ENCODE data around the gene C1orf35. TPM values are rescaled to one million over a fixed set of nuclear protein-coding genes. Genes with fewer than 3 reads are reported as not detected.

C1orf35 gene
- total and polyA plus RNA-seq, 9 of the 15 experiments (the other 6 are each of a cell fraction or from before 2014, with no cell fraction given) = 3.2 to 48.7 (median 12.5) TPM

- ATAC-seq (no peak), FAIRE-seq (no peak), DNase-seq (ENCODE audit: extremely low read depth in 1 of 4, low spot score in 3 of 4) (peak in 2 of 4 experiments; percentile 9 to 29)
- Histone ChIP-seq H3K4me1 (replicated peaks in 1 of 2; ENCODE audit: control insufficient read depth in 2 of 2, insufficient read depth in 2 of 2, low read length in 2 of 2) (peaks cover 8 to 48% of the 10 kb centered on the region in 2 experiments), H2AFZ (ENCODE audit: low read depth, low read length) (no peak overlapping the region), H3K4me3 (no peak overlapping the region), H3K79me2 (ENCODE audit: control insufficient read depth, insufficient read depth, low read length) (peaks cover 75% of the 10 kb centered on the region), H3K9ac (ENCODE audit: insufficient read depth in 1 of 2, low read depth in 2 of 2, low read length in 2 of 2) (no peak overlapping the region), H3K9me1 (ENCODE audit: control insufficient read depth, insufficient read depth, low read length) (peaks cover 3% of the 10 kb centered on the region), H3K27ac (ENCODE audit: extremely low read depth, low read depth, low read length) (no peak overlapping the region), H4K20me1 (replicated peaks; ENCODE audit: control insufficient read depth, insufficient read depth, low read length) (peaks cover 59% of the 10 kb centered on the region), H3K36me3 (ENCODE audit: control insufficient read depth, insufficient read depth, low read length) (peaks cover 77% of the 10 kb centered on the region), H3K9me3 (replicated peaks; ENCODE audit: control insufficient read depth, insufficient read depth, low read depth, low read length) (peaks cover 4% of the 10 kb centered on the region), H3K27me3 (ENCODE audit: control insufficient read depth in 2 of 2, insufficient read depth in 2 of 2, low read length in 2 of 2) (no peaks in the 10 kb centered on the region), H3K4me2 (ENCODE audit: insufficient read depth, low read length) (no peak overlapping the region)
- 91% methylated on average over 27 of the region's 28 CpGs for WGBS (ENCODE audit: insufficient coverage, low coverage, missing lambda C conversion rate)
- ChIA-PET CTCF (ENCODE audit: low intra/inter-chr PET ratio) (no interaction called here), POLR2A (interaction anchor here (0.6 to 6.0 kb wide), 12 partner anchors 8 to 366 kb away, joined by 3 to 92 read pairs (median 3); partner anchors contain the start of genes ARF1 and MRPL55)
- intact Hi-C loops (cut with micrococcal nuclease) = no loop called here
- in situ Hi-C loops (cut with MboI) = no loop called here
- TSS peak; percentile 69 for BruUV-seq (replicated peaks)
- TF ChIP-seq SUPT5H (IDR thresholded peaks at IDR 0.05) = peak; percentile 41
- TF ChIP-seq SNAPC5 (CRISPR knock-in tag; IDR thresholded peaks at IDR 0.05) = no peak
- TF ChIP-seq ZBTB33 (CRISPR knock-in tag; IDR thresholded peaks at IDR 0.05) = peak; percentile 55
- TF ChIP-seq RBM22 (IDR thresholded peaks at IDR 0.05; ENCODE audit: low read depth, low read length, poor library complexity, severe bottlenecking) = peak; percentile 94
- peak; percentile 43; the same call in 1 of the 2 replicates for TF ChIP-seq ZFX (CRISPR knock-in tag; IDR thresholded peaks at IDR 0.05)
- peak; percentile 35; the same call in 1 of the 2 replicates for TF ChIP-seq TFAP4 (CRISPR knock-in tag; IDR thresholded peaks at IDR 0.05; ENCODE audit: borderline replicate concordance)
- TF ChIP-seq POLR2B (IDR thresholded peaks at IDR 0.05; ENCODE audit: low read depth, partially characterized antibody) = peak; percentile 52
- no peak for TF ChIP-seq ZNF695 (CRISPR knock-in tag; IDR thresholded peaks at IDR 0.05)
- TF ChIP-seq KLF13 (tag; IDR thresholded peaks at IDR 0.05; ENCODE audit: borderline replicate concordance, low read depth) = no peak
- TF ChIP-seq POLR3G (IDR thresholded peaks at IDR 0.05; ENCODE audit: extremely low read depth, insufficient read length, insufficient replicate concordance) = no peak
- no peak for TF ChIP-seq CBX8 (IDR thresholded peaks at IDR 0.05; ENCODE audit: borderline replicate concordance, extremely low read depth, low read depth, low read length, poor library complexity, severe bottlenecking)
- TF ChIP-seq NFIX (CRISPR knock-in tag; IDR thresholded peaks at IDR 0.05; ENCODE audit: low read depth) = no peak
- no peak for TF ChIP-seq ZNF436 (CRISPR knock-in tag; IDR thresholded peaks at IDR 0.05)
- peak; percentile 72; the same call in 1 of the 2 replicates for TF ChIP-seq ZC3H4 (CRISPR knock-in tag; IDR thresholded peaks at IDR 0.05; ENCODE audit: borderline replicate concordance)
- no peak for TF ChIP-seq GABPB1 (CRISPR knock-in tag; IDR thresholded peaks at IDR 0.05)
- TF ChIP-seq CREM (IDR thresholded peaks at IDR 0.05; ENCODE audit: low read depth) = no peak
- TF ChIP-seq EP300 (IDR thresholded peaks at IDR 0.05; ENCODE audit: low read length) = no peak
- TF ChIP-seq MXI1 (IDR thresholded peaks at IDR 0.05; ENCODE audit: low read depth, low read length) = no peak
- no peak for TF ChIP-seq HSF4 (CRISPR knock-in tag; IDR thresholded peaks at IDR 0.05; ENCODE audit: borderline replicate concordance)
- TF ChIP-seq ZNF134 (CRISPR knock-in tag; conservative IDR thresholded peaks at IDR 0.05) = no peak
These were observed 4.7 kb downstream of the C1orf35 start for GRCh38 chr1:228098323-228098931.
